Spleen (tissue), 7 donors: ENCODE measurements around the gene PTPN9.

Experiments
- CTCF ChIP-seq, 11 experiments: fragments of 200-600 bp in 7 of 11; fragments of 450-650 bp in 4 of 11; sonication (generic) in 4 of 11; IDR thresholded peaks in 8 of 11; conservative IDR thresholded peaks in 3 of 11; 1 replicate in 7 of 11; 2 replicates in 4 of 11; pipeline versions ENCODE4 v1.4.0 to v1.8.0; 2016 to 2021; ENCODE audit warnings: antibody characterized with exemption in 11 of 11, inconsistent platforms in 4 of 11, mild to moderate bottlenecking in 1 of 11
- POLR2AphosphoS5 ChIP-seq, 3 donors: sonication (generic); formaldehyde crosslinking; IDR thresholded peaks; one replicate each; pipeline ENCODE4 v1.5.1; 2017; ENCODE audit warnings: antibody characterized with exemption in 3 of 3
- donor health status: DM: no; HTN: no; CAD: no; lungs with moderate emphysema.
- donor health status: DM: no; HTN: no; CAD: no.
- donor health status: DM: no; HTN: no; CAD: no.

GRCh38 chr15:75451202-75451673 is 127.9 kb downstream of the PTPN9 start:
- TF ChIP-seq CTCF (IDR thresholded peaks at IDR 0.05 in 8 of 11, conservative IDR thresholded peaks at IDR 0.05 in 3 of 11) (no peak), POLR2AphosphoS5 (IDR thresholded peaks at IDR 0.05) (no peak)
